Testis (tissue), 3 donors: ENCODE data around the gene VWCE. TPM values are rescaled to one million over a fixed set of nuclear protein-coding genes. Genes with fewer than 3 reads are reported as not detected.

Experiments used
- DNase-seq: peaks from one replicate; pipeline ENCODE4 v3.0.0-alpha.2; 2019
- H3K27ac ChIP-seq, 2 donors: fragments of 200-600 bp; sonication (generic); one replicate each; pipeline ENCODE4 v1.5.1; 2019
- H3K27me3 ChIP-seq: fragments of 200-600 bp; sonication (generic); one replicate; pipeline ENCODE4 v1.5.1; 2019
- H3K36me3 ChIP-seq: fragments of 200-600 bp; sonication (generic); one replicate; pipeline ENCODE4 v1.5.1; 2017; ENCODE audit warnings: low read depth; ENCODE audit errors: missing control alignments
- H3K4me1 ChIP-seq: fragments of 200-600 bp; sonication (generic); one replicate; pipeline ENCODE4 v1.5.1; 2019
- H3K4me3 ChIP-seq, 2 donors: fragments of 200-600 bp; sonication (generic); one replicate each; pipeline ENCODE4 v1.5.1; 2017 to 2019
- H3K9me3 ChIP-seq: fragments of 200-600 bp; sonication (generic); one replicate; pipeline ENCODE4 v1.5.1; 2017
- POLR2A ChIP-seq: fragments of 450-650 bp; IDR thresholded peaks from one replicate; pipeline ENCODE4 v1.6.1; 2017; ENCODE audit warnings: antibody characterized with exemption, mild to moderate bottlenecking, moderate library complexity
- WGBS, 2 donors: methylation state at CpG; one replicate each; pipeline ENCODE4 v1.1.5; 2018; 5-methylcytosine and 5-hydroxymethylcytosine counted together
- intact Hi-C: fragments of 100-400 bp; cut with DNase I; formaldehyde crosslinking; loops from one replicate; pipeline ENCODE4 v1.15.1; 2023; ENCODE audit warnings: low total_unique reads
- polyA plus RNA-seq: library from polyadenylated mRNA; stranded (reverse); fragments of 350-450 nt; fragmentation: Illumina TruSeq; extraction: RNeasy Lipid Tissue Mini Kit (QIAGEN cat#74804); gene quantifications from one replicate; pipeline ENCODE4 v1.2.3, GENCODE V29; 2014; ENCODE audit warnings: low read depth, low replicate concordance; ENCODE audit not compliant: insufficient read depth
- total RNA-seq, 2 donors: library from RNA; depleted of rRNA; stranded (reverse); fragments of >200 nt; gene quantifications; one replicate each; pipeline ENCODE4 v1.2.3, GENCODE V29; 2016
- TF ChIP-seq, protein P1 (sequence below), 3 experiments: fragments of 450-650 bp in 2 of 3; fragments of 200-600 bp in 1 of 3; sonication (generic) in 1 of 3; IDR thresholded peaks; one replicate each; pipeline ENCODE4 v1.5.1; 2016 to 2019; ENCODE audit warnings: antibody characterized with exemption in 3 of 3, mild to moderate bottlenecking in 2 of 3, moderate library complexity in 1 of 3

The VWCE gene
- total and polyA plus RNA-seq, 3 donors from 2014 or later: 6.6 to 11.1 (median 11.1) TPM

GRCh38 chr11:61328351-61328750 lies 33.2 kb upstream of the VWCE start:
- no peak for TF ChIP-seq POLR2A
- TF ChIP-seq, protein P1, sequence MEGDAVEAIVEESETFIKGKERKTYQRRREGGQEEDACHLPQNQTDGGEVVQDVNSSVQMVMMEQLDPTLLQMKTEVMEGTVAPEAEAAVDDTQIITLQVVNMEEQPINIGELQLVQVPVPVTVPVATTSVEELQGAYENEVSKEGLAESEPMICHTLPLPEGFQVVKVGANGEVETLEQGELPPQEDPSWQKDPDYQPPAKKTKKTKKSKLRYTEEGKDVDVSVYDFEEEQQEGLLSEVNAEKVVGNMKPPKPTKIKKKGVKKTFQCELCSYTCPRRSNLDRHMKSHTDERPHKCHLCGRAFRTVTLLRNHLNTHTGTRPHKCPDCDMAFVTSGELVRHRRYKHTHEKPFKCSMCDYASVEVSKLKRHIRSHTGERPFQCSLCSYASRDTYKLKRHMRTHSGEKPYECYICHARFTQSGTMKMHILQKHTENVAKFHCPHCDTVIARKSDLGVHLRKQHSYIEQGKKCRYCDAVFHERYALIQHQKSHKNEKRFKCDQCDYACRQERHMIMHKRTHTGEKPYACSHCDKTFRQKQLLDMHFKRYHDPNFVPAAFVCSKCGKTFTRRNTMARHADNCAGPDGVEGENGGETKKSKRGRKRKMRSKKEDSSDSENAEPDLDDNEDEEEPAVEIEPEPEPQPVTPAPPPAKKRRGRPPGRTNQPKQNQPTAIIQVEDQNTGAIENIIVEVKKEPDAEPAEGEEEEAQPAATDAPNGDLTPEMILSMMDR (IDR thresholded peaks at IDR 0.05): no peak
- intact Hi-C loops: no loop called here
- H3K4me1 ChIP-seq: peaks cover 17% of the 10 kb centered on the region
- no peaks in the 10 kb centered on the region for H3K36me3 ChIP-seq
- no peak for DNase-seq
- no peak overlapping the region for H3K4me3 ChIP-seq
- no peaks in the 10 kb centered on the region for H3K9me3 ChIP-seq
- H3K27me3 ChIP-seq: no peaks in the 10 kb centered on the region
- WGBS, 2 donors: 80 to 84% methylated on average over 9 of the region's 9 CpGs
- no peak overlapping the region for H3K27ac ChIP-seq

DNA sequence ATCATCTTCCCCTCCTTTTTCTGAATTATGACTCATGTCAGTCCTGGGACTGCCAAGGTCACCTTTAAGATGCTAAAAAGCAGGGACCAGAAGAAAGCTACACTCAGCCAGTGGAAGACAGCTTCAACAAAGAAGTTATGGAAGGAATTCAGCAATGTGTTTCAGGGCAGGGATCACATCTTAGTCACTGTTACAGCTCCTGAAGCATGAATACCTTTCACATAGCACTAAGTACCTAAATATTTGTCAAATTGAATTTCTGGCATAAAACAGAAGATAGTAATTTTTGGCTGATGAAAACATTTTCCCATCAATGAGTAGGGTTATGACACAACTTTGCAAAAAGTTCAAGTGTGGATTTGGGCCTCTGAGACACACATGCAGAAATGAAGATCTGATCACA lies 32.6 kb upstream of the VWCE start:
- Histone ChIP-seq H3K4me3 (no peak overlapping the region), H3K36me3 (no peaks in the 10 kb centered on the region), H3K9me3 (no peaks in the 10 kb centered on the region), H3K4me1 (peaks cover 17% of the 10 kb centered on the region), H3K27ac (peak overlapping the region in 1 of 2 donors; percentile 23), H3K27me3 (no peaks in the 10 kb centered on the region)
- DNase-seq: no peak
- TF ChIP-seq POLR2A: no peak
- TF ChIP-seq, protein P1 (IDR thresholded peaks at IDR 0.05): no peak
- intact Hi-C loops: no loop called here

DNA sequence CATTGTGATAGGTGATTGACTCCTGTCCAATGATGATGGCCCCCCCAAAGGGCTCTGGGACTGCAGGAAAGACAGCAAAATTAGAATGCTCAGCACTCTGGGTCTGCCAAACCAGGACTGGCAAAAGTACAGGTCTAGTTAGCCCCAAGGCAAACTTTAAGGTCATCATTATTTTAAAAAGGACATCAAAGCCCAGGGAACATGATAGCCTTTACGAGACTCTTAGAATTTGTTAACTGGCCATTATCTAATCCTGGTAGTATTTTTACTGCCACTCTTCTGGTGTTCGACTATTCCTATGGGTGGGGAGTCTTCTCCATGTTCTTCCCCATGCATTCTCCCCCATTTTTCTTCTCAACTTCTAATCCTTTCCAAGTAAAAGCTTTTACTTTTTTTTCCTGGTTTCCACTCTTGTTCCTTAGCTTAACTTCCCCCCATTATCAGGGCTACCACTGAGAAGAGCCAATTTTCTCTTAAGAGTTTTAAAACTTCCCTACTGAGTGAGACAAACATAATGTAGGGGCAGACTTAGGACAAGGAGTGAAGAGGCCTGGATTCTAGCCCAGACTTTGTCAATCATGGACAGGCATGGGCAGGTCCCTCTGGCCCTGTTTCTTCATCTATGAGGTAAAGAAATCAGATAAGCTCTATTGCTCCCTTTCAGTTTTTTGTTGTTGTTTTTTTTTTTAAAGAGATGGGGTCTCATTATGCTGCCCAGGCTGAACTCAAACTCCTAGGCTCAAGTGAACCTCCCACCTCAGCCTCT lies 30.7 kb upstream of the VWCE start:
- WGBS, 2 donors: 72 to 75% methylated on average over 2 of the region's 2 CpGs
- DNase-seq: peak; percentile 41
- Histone ChIP-seq H3K4me1 (peaks cover 6% of the 10 kb centered on the region), H3K27ac (no peak overlapping the region), H3K36me3 (no peaks in the 10 kb centered on the region), H3K27me3 (no peaks in the 10 kb centered on the region), H3K4me3 (no peak overlapping the region), H3K9me3 (no peaks in the 10 kb centered on the region)
- intact Hi-C loops: no loop called here
- TF ChIP-seq, protein P1 (IDR thresholded peaks at IDR 0.05): no peak
- no peak for TF ChIP-seq POLR2A

- Histone ChIP-seq H3K27me3 (no peaks in the 10 kb centered on the region), H3K9me3 (no peaks in the 10 kb centered on the region), H3K4me3 (no peak overlapping the region), H3K4me1 (no peaks in the 10 kb centered on the region), H3K36me3 (no peaks in the 10 kb centered on the region), H3K27ac (no peak overlapping the region)
- TF ChIP-seq, protein P1 (IDR thresholded peaks at IDR 0.05): no peak
- no peak for TF ChIP-seq POLR2A
- WGBS, 2 donors: 64 to 77% methylated on average over 2 of the region's 2 CpGs
- DNase-seq: no peak
- intact Hi-C loops: no loop called here
These were observed 20.1 kb upstream of the VWCE start for GRCh38 chr11:61315260-61315659.

DNA sequence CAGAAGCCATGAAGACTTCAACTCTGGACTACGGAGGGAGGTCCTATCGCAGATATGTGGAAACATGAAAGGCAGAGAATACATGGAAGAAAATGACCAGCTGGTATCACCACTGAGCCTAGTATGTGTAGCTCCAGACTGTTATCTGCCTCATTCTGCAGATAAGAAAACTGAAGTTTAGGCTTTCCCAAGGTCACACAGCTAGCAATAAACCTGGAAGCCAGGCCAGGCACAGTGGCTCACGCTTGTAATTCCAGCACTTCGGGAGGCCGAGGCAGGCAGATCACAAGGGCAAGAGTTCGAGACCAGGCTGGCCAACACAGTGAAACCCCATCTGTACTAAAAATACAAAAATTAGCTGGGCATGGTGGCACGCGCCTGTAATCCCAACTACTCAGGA lies 15.6 kb upstream of the VWCE start:
- 74 to 78% methylated on average over 8 of the region's 8 CpGs for WGBS, 2 donors
- Histone ChIP-seq H3K36me3 (no peaks in the 10 kb centered on the region), H3K4me3 (no peak overlapping the region), H3K27me3 (no peaks in the 10 kb centered on the region), H3K4me1 (no peaks in the 10 kb centered on the region), H3K9me3 (no peaks in the 10 kb centered on the region), H3K27ac (no peak overlapping the region)
- intact Hi-C loops: no loop called here
- TF ChIP-seq, protein P1 (IDR thresholded peaks at IDR 0.05): no peak
- TF ChIP-seq POLR2A: no peak
- no peak for DNase-seq
